Stomach (tissue), 4 donors: Measurements from ENCODE around the gene ABCB1.

Source experiments
- POLR2A ChIP-seq, 4 donors: fragments of 450-650 bp; IDR thresholded peaks; one replicate each; pipeline ENCODE4 v1.6.1; 2016; ENCODE audit warnings: antibody characterized with exemption in 4 of 4, control low read depth in 2 of 4, mild to moderate bottlenecking in 1 of 4, moderate library complexity in 1 of 4
- TF ChIP-seq, protein P1 (sequence below), 7 experiments: fragments of 450-650 bp in 4 of 7; fragments of 200-600 bp in 3 of 7; sonication (generic) in 3 of 7; IDR thresholded peaks; one replicate each; pipeline ENCODE4 v1.5.1; 2016 to 2019; ENCODE audit warnings: antibody characterized with exemption in 7 of 7, control low read depth in 2 of 7, mild to moderate bottlenecking in 1 of 7

GRCh38 chr7:87581723-87582122 is 19.0 kb downstream of the ABCB1 start:
- TF ChIP-seq, protein P1, sequence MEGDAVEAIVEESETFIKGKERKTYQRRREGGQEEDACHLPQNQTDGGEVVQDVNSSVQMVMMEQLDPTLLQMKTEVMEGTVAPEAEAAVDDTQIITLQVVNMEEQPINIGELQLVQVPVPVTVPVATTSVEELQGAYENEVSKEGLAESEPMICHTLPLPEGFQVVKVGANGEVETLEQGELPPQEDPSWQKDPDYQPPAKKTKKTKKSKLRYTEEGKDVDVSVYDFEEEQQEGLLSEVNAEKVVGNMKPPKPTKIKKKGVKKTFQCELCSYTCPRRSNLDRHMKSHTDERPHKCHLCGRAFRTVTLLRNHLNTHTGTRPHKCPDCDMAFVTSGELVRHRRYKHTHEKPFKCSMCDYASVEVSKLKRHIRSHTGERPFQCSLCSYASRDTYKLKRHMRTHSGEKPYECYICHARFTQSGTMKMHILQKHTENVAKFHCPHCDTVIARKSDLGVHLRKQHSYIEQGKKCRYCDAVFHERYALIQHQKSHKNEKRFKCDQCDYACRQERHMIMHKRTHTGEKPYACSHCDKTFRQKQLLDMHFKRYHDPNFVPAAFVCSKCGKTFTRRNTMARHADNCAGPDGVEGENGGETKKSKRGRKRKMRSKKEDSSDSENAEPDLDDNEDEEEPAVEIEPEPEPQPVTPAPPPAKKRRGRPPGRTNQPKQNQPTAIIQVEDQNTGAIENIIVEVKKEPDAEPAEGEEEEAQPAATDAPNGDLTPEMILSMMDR (IDR thresholded peaks at IDR 0.05), result no peak
- no peak for TF ChIP-seq POLR2A (IDR thresholded peaks at IDR 0.05)
